Dedifferentiated amniotic fluid mesenchymal stem cell (primary cell): ENCODE data around the gene EZR.

ENCODE experiments used
- DNase-seq: peaks from one replicate; pipeline ENCODE4 v3.0.0-alpha.2; 2016; ENCODE audit errors: extremely low spot score

EZR gene

DNA sequence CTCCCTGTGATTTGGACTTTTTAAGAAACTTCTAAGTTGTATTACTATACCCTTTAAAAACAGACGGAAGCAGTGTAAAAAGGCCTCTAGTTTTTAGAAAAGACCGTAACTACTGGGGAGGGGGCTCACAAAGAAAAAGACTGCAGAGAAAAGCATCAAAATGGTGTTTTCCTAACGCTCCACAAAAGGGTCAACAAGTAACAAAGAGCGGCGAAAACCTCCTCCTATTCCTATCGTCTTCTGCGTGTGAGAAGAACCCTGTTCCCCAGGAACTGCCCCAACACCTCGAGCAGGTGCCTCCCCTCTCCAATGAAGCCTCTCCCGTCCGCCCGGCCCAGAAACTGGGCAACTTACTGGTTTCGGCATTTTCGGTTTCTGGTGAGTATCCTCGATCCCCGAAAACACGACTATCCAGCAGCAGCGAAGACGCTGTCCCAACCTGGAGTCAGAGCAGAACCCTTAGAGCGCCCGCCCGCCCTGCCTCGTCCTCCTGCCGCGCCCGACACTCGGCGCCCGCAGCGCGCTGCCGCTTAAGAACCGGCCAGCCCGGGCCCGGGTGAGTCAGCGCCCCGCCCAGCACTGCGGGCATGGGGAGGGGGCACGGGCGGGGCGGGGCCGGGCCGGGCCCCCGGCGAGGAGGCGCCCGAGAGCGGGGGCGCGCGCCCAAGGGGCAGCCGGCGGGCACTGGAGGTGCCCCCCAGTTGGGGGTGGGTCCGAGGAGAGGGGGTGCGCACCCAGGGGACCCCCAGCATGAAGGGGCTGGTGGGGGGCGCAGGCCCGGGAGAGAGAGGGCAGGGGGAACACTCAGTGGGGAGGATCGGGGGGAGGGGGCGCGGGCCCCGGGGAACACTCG, 1.2 kb downstream of the EZR start:
- peak; percentile 65 for DNase-seq

DNA sequence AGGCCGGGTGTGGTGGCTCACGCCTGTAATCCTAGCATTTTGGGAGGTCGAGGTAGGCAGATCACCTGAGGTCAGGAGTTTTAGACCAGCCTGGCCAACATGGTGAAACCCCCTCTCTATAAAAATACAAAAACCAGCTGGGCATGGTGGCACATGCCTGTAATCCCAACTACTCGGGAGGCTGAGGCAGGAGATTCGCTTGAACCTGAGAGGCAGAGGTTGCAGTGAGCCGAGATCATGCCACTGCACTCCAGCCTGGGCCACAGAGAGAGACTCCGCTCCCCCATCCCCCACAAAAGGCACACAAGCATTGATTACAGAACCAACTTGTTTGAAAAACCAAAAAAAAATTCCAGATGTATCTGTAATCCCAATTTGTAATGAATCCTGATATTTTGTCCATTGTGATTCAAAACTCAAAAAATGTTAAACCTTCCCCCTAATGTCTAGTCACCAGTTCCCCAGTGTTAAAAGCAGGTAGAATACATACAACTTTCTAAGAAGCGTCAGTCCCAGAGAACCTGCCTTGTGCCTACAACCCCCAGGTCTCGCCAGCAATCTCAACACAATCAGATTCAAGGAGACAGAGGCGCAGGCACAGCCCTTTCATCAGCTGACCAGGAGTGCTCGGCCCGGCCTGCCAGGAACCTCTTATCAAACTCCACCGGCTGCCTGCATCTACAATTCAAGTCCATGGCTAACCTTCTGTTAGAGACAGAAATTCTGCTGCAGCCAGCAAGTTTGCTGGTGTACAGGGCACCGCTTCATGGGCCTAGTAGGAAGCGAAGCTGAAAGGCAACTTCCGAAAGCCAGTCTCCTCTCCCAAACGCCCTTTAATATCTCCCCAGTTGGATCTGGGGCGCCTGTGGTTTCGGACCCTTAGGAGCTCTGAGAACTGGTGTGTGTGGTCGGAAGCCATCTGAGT, 2.1 kb downstream of the EZR start:
- DNase-seq: no peak

DNA sequence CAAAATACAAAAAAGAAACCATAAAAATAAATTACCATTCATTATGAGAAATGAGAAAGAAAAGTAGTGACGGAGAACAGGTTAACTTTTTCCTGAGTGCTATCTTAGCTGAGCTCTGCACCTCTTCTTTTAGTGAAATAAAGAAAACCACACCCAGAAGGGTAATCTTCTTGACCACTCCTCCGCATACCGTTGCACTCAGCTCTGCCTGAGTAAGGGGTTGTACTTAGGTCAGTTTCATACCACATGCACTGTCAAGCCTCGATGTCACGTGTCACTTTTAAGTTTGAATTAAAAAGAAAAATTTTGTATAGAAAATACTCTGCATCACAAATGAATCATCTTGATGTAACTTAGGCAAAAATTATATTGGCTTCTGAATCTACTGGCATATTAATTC, 2.8 kb downstream of the EZR start:
- no peak for DNase-seq

DNA sequence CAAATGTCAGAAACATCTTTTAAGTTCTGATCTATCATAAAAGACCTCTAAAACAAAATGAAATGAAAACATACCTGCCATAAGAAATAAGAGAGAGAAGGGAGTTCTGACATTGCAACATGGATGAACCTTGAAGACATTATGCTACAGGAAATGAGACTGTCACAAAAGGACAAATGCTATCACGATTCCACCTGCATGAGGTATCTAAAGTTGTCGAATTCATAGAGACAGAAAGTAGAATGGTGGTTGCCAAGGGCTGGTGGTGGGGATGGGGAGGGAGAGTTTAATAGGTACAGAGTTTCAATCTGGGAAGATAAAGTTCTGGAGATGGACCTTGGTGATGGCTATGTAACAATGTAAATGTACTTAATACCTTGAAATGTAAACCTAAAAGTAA, 3.3 kb downstream of the EZR start:
- no peak for DNase-seq

DNA sequence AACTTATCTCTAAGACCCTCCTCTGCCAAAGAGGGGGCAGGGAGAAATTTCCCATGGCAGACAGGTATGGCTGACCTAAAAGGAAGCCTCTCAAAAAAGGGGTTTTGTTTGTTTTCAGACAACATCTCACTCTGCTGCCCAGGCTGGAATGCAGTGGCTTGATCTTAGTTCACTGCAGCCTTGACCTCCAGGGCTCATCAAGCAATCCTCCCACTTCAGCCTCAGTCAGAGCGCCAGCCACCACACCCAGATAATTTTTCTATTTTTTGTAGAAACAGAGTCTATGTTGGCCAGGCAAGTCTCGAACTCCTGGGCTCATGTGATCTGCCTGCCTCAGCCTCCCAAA, 3.8 kb downstream of the EZR start:
- DNase-seq: no peak

DNA sequence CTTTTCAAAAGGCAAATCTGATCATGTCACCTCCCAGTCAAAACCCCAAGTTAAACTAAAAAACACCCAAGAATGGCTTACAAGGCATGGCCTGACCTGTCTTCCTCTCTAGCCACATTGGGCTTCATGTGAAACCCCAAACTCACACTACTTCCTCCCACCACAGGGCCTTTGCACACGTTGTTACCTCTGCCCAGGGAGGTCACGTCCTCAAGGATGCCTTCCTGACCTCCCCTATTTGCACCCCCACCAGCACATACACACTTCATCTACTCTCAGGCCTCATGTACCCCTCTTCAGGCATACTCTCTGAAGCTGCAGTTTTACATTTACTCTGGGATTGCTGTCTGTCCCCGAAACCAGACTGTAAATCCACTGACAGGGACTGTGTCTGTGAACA, 6.1 kb downstream of the EZR start:
- DNase-seq: no peak

DNA sequence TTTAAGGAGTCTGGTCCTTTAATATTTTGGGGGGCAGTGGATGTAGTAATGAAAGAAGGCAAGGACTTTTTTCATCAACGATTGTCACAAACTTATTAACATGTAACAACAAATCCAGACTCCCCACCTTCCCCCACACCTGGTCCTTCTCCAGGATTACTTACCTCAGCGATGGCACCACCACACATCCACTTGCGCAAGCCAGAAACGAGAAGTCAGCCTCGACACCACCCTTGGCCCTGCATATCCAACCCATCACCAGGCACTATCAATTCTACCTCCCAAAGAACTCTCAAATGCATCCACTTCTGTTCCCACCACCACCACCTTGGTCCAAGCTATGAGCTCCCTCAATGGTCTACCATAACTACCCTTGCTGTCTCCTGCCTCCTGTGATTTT, 6.6 kb downstream of the EZR start:
- no peak for DNase-seq

DNA sequence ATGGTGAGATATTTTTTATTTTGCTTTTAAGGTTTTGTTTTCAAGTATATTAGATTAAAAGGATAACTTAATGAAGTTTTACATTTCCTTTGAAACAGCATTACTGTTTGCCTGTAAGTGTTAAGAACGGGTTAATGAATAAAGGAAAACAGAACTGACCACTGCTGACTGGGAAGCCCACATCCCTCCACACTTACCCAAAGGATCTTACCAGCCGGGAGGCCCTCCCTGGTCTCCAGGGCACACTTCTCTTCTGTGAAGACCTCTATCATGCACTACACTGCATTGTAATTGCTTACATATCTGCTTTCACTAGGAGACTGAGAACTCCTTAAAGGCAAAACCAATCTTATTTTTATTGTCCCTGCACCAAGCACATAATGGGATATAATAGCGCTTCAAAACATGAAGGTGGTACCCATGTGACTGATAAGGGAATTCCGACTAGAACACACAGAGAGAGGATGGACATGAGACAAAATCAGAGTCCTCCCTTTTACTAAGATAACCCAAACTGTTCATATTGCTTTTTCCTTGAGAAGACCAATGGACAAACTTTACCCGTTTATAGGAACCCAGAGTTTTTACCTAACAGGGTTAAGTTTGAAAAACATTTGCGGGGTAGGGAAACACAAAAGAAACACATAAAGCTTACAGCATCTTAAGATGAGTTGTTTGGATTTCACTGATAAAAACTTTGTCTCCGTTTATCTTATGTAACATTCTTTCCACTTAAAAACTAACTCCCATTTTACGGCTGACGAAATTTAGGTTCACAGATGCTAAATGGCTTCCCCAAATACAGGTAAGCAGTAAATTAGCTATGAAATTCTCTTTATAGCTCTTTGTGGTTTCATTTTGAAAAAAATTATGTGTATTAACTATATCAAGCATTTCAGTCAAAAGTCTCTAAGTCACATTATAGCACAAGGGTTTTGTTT, 8.7 kb downstream of the EZR start:
- DNase-seq: no peak

DNA sequence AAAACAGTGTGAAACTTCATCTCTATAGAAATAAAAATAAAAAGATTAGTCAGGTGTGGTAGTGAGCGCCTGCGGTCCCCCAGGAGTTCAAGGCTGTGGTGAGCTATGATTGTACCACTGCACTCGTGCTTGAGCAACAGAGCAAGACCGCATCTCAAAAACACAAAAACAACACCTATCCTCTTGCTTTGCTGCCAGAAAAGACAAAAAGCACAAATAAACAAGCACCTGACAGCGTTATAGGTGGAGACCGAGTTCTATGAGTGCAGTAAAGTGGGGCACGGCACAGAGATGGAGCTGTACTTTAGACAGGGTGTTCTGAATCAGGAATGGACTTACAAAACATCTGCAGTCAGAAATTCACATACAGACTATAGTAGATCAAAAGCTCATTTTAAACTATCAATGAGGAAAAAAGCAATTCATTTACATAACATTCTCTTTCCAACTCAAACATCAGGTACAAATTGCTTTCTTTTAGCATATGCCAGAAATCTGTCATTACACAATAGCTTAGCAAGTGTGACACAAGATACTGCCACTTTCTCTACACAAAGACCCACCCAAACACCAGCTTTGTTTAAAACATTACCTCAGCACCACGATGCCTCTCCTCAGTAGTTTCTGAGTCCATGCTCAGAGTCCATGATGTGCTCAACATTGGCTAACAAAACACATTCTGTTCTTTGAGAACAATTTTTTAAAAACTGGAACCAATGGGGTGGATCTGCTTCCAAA, 10.1 kb downstream of the EZR start:
- no peak for DNase-seq

DNA sequence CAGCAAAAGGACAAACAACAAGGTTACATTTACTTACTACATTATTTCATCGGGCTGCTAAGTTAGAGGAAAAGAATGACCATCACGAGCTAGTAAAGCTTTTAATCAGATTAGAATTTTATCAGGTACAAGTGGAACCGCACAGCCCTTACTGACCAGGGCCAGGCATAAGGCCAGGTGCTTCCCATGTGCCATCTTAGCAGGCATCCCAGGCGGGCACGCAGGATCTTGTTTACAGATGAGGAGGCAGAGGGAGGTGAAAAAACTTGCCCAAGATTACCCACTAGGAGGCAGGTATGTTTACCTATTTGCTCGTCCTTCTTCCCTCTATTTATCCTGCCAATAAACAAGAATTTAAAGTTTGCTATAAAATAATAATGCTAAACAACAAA, 10.7 kb downstream of the EZR start:
- no peak for DNase-seq

DNA sequence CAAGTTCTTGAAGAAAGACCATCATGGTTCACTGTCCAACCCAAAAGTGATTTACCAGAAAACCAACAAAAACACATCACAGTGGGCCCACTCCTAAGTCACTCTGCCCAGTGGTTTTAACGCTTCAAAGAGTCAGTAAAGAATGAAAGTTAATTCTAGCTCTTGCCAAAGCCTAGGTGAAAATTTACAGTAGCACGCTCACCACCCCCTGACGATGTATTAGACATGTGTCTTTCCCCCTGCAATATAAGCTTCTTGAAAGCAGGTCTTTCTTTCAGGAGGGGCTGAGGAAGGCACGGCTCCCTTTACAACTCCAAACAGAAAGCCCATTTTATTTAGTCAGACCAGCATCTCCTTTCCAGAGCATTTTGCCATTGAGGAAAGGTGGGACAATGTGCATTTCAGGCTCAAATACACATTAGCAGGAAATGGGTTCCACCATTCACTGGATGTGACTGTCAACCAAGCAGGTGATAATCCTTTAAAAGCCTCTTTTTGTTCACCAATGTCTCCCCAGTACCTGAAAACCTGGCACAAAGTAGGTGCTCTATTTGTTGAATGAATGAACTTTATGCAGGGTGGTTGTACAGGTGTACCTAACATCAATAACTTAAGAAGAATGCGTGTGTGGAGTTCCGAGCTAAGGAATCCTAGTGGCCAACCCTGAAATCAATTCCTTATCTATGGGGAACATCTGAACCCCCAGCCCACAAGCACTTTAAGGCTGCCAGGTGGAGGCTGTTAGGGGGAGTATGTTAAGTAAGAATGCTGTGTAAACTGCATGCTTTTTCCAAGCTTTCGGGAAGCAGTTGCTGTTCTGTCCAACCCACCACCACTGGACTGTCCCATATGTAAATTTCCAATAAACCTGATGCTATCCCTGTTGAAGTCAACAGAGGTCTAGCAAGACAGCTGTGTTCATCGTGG, 11.4 kb downstream of the EZR start:
- DNase-seq: no peak

DNA sequence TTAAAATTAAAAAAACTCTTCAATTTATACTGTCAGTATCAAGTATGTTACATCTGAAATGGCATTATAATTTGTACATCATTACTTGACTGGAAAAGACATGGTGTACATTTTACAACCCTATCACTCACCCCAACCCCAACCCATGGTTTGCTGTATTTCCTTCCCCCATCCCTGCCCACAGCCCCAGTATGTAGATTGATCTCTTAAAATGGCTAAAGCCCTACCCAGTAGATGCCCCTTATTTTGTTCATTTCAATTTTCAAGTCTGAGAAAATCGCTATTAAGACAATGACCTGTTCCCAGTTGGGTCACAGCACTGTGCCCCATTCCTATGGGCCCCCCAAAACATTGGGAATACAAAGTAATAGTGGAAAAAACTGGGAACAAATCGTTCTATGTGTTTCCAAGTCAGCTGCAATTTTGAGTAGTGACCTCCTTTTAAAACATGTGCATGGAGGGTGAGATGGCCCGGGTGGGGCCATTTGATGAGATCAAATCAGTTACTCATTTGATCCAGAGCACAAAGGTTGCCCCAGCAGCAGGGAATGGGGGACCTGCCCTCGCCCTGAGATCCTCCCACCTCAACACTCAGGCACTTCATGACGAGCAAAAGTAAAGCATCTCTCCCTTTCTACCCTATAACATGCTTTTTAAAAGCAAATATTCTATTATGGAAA, 13.3 kb downstream of the EZR start:
- no peak for DNase-seq

DNA sequence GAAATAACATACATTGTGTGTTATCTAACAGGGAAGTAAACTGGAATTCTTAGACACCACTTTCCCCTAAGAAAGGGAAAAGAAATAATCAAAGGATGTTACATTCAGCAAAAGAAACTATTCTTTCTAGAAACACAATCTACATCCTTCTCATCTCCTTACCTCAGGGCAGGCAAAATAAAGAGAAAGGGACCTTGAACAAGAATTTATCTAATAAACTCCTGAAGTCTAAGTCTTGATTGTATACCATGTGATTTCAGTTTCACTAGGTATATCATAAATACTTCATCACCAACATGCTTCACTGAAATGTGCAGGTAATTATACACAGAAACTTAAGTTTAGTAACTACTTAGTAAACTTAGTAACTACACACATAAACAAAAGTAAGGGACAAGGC, 15.0 kb downstream of the EZR start:
- DNase-seq: no peak

DNA sequence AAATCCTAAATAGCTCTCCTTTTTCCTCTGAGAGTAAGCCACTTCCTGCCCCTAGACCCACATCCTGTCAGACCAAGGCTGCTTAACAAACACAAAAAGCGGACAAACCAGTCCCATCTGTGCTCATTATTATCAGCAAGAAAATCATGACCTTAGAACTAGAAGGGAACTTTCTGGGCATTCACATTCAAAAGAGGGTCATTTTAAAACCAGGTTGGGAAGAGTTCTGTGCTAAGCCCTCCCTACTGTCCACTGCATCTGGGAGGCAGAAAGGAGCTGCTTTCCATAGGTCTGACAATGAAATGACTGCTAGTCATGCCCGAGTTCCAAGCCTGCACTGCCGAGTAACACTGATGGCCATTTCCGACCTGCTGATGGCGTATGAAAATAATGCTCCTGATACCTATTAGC, 15.4 kb downstream of the EZR start:
- DNase-seq: no peak

DNA sequence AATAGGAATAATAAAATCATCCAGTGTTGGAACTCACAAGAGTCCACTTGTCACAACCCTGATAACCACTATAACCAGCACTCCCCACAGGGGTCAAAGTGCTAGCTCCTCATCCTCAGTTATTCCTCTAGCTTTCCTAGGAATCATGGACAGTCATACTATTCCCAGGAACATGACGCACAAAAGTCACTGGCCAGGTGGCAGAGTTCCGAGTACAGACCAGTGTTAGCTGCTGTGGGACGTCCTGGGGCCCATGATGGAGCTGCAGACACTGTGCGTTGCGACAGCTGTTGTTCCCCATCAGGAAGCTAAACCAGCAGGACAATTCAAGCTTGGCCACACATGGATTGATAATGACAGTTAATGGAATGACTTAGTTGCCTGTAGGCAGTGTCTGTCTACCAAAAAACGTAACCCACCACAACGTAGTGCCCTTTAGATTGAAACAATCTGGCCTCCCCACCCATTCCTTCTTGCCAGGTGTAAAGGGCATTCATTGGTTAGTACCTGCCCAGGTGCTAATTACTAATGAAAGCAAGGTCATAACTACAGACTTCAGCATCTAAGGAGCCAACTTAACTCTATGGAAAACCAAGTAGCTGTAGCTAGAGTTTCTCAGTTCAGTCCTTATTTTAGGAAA, 17.4 kb downstream of the EZR start:
- DNase-seq: no peak

DNA sequence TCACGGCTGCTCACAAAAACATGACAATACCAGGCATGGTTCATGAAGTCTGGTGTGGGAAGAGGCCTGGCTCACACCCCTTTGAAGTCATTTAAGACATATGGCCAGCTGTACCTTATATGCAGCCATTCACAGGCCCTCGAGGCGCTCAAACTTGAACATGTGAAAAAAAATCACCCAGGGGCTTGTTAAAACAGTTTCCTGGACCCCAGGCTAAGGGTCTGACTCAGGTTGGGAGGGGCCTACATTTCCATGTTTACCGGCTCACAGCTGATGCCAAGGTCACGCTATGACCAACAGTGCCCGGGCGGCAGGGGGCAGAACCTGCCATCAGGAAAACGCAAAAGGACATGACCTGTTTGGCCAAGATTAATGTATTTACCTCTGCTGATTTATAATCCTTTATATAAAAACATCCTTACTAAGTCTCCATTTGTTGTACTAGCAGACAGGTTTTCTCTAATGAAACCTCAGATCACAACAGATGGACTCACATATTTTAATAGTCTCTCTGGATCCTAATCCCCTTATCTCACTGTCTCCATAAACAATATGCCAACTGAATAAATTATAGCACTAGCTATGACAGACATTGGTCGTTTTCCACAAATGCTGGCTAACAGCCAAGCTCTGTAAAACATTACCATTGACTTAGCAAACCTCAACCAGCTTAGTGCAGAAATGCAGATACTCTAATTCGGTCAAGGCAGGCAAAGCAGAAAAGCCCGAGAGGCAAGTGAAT, 19.9 kb downstream of the EZR start:
- no peak for DNase-seq

DNA sequence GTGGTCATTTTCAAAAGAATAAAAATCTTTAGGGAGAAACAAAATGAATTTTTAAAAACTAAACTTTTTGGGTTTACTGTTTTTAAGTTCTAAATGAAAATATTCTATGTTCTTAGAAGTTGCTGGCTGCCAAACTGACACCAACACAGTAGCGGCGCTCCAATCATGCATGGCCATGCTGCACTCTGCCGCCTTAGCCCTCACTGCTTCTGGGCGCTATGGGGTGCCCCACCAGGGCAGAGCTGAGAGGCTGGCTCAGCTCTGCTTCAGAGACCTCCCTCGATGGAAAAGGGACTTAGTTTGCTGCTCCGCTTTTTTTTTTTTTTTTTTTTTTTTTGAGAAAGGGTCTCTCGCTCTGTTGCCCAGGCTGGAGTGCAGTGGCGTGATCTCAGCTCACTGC, 20.9 kb downstream of the EZR start:
- no peak for DNase-seq
